ENCODE measurements around the gene ST3GAL6. TPM values are rescaled to one million over a fixed set of nuclear protein-coding genes. Genes with fewer than 3 reads are reported as not detected.

ST3GAL6 gene
- polyA plus RNA-seq, 1 donor = 100 TPM

DNA sequence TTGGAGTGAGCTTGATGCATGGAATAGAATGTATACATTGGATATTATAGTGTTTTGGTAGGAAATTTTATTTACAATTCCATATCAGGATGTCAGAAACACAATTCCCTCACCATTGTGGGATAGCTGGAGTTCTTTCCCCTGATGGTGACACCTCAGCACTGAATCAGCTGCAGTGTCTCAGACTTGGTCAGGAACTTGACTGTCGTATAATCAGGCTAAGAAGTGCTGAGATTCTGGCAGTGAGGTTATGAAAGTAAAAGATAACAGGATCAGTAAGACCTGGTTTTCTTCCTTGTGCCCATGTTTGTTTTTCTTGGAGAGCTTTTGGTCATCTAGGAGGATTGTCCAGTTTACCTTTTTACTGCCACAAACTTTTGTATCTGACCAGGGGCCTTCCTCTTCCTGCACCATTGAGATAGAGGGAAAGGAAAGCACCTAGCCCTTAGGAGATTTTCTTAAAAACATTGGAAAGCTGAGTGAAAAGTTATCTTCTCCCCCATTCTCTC lies 27.3 kb upstream of the ST3GAL6 start:
- DNase-seq = no peak

DNA sequence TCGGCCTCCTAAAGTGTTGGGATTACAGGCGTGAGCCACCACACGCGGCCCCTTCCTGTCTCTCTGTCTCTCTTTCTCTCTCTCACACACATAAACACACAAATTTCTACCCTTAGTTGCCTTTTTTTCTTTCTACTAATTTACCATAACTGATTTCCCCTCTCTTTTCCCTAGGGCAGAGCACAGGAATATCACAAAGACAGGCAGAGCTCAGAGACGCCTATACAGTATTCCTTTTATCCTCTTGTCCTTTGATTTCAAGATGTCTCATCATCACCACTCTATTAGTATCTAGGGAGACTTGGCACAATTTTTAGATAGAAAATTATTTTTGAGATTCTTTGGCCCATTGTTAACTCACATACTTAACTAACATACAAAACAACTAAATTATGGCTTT lies 25.8 kb upstream of the ST3GAL6 start:
- DNase-seq = no peak

DNA sequence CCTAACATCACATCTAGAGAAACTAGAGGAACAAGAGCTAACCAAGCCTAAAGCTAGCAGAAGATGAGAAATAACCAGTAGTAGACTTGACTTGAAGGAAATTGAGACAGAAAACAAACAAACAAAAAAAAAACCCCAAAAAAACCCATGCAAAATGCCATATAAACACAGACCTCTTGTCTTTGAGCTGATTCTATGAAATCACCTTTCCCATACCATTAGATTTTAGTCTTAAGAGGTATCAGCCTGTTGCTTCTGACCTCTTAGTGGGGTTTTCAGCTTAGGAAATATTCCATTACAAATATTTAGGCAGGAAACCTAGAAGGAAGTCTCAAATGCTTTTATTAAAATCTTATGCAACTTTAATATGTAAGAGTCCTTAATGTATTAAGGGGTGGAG lies 23.9 kb upstream of the ST3GAL6 start:
- DNase-seq = no peak

DNA sequence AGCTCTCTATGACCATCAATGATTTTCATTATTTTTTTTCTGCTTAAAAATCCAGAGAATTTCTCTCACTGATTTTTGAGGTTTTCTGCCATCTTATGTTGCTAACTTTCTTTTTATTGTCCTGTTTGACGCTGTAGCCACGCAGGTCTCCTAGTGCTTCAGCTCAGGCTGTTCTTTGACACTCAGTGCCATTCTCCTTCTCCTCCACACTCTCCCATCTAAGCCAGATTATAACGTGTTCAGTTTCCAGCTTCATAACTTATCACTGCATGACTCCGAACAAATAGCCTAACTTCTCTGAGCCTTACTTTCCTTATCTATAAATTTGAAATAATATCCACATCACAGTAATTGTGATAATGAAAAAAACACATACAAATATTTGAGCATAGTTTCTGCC lies 22.8 kb upstream of the ST3GAL6 start:
- no peak for DNase-seq

DNA sequence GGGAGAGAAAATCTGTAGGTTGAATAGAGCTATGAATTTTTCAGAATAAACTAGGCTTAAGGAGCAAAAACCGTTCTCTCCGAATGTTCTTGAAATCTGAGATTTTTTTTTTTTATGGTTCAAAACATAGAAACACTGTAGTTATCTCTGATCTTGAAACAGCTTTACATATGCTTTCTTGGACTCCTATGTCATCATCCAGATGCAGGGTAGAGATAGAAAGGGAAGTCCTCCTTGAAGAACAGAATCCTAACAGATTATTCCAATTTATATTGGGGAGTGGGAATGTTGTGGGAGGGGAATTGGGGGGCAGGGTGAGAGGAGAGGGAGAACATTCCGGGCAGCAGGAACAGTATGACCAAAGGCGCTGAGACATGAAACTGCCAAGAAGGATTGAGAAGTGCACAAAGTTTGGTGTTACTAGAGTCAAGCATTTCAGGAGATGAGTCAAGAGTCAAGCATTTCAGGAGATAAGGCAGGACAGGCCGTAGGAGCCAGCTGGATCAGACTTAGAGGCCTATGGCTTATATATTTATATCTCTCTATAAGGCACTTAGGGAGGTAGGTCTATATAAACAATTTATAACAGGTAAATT lies 21.9 kb upstream of the ST3GAL6 start:
- no peak for DNase-seq

DNA sequence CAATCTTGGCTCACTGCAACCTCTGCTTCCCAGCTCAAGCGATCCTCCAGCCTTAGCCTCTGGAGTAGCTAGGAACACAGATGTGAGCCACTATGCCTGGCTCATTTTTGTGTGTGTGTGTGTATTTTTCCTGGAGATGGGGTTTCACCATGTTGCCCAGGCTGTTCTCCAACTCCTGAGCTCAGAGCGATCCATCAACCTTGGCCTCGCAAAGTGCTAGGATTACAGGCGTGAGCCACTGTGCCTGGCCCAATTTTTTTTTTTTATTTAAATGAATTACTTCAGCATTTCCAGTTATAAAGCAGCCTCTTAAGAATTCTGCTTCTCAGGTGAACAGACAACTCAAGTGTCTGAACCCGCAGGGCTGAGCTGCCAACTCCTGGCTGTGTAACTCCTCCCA lies 20.1 kb upstream of the ST3GAL6 start:
- no peak for DNase-seq

DNA sequence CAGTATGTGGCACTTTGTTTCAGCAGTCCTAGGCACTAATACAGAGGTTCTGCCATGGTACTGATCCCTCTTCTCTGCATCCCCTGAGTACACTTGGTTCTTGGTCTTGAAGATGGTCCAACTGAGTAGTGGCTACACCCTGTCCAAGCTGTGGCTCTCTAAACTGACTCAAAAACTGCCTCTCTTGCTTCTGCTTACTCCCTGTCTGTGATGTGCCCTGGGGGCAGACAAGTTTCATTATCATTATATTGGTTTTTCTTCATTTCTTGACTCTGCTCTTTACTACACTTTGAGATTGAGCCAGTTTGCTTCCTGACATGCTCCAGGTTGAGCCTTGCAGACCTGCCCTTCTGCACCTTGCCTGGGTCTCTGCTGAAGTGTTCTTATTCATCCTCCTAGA lies 18.9 kb upstream of the ST3GAL6 start:
- DNase-seq = no peak

DNA sequence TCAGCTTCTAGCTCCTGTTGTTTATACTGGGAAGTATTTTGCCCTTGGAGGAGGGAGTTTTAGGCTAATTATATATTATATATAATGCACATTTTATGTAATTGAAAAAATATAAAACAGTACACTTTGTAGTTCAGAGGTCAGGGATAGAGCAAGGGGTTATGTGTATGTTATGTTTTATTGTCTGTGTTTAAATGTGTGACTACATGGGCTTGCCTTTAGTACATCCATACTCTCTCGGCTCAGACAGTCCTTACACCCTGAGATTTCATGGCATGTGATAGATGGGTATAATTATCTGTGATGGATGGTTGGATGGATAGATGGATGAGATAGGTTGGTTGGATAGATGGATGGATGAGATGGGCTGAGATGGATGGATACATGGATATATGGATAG lies 17.4 kb upstream of the ST3GAL6 start:
- no peak for DNase-seq

DNA sequence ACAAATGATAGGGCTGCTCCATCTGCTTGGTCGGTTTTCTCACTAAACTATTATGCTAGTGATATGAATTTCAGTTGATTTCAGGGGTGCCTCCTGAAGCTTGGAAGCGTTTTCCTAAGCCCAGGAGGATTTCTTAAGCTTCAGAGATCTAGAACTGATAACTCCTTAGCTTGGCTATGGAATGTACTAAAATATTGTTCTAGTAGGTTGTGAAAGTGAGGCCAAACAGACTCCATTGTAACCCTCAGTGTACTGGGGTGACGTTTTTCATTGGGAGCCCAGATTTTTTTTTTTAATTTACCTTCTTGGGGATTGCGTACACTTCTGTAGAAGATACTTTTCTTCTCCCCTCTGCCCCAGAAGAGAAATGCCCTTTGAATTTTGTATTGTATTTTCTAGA lies 17.0 kb upstream of the ST3GAL6 start:
- DNase-seq = no peak

DNA sequence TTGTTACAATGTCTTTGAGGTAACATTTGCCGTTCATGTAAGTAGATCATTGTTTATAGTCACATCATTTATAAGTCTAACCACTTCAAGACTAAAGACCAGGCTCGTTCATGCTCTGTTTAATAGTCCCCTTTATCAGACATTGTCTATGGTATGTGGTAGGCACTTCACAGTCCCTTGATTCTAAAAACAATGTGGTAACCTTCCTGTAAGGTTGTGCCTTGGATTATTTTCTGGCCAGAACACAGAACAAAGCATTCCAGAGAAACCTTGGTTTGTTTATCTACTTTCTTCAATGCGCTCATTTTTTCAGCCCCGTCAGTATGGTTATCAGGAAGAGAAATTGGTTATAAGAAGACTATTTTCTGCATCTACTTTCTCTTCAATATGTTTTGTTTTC lies 16.3 kb upstream of the ST3GAL6 start:
- no peak for DNase-seq

DNA sequence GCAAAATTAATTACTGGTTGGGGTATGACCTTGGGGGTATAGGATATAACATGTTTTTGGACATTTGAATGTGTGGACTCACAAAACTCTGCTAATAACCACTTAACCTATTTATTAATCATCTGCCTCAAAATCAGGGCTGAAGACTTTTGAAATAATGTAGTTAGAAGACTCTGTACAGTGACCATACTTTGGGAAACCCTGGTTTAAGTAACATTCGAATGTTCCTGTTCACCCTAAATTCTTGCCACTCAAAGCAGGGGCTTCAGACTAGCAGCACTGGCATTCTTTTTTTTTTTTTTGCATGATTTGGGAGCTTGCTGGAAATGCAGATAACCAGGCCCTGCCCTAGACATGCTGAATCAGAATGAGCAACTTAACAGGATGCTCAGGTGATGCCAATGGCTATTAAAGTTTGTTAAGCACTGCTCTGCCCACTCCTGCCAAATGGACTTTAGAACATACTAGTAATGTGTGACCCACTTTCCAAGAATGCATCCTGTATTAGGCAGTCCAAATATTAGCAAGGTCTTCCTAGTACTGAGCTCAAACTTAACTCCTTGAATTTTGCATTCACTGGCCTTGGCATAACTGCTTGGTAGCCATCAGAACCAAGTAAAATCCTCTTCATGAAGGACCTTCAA lies 12.7 kb upstream of the ST3GAL6 start:
- no peak for DNase-seq

DNA sequence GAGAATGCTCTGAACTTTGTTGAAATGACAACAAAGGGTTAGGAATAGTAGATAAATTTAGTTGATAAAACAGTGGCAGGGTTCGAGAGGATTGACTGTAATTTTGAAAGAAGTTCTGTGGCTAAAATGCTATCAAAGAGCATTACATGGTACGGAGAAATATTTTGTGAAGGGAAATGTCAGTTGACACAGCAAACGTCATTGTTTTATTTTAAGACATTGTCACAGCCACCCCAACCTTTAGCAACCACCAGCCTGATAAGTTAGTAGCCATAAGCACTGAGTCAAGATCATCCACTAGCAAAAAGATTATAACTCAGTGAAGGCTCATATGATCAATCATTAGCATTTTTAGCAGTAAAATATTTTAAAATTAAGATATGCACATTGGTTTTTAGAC lies 8.7 kb upstream of the ST3GAL6 start:
- DNase-seq = no peak

DNA sequence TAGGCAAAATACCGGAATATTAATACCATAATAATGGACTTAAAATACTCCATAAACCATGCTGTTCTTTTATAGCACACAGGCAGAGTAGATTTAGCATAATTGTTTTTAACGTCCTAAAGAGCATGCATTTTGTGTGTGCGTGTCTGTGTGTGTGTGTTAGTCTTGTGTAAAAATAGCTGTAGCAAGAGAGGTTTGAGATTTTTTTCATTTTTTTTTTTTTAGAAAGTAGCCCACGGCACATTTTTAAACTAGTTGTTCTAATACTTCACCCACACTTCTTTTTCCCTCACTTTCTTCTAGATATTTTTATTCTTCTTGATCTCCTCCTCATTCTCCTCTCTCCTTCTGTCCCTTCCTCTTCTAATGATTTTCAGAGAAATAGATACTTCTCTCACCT lies 7.5 kb upstream of the ST3GAL6 start:
- DNase-seq = no peak

DNA sequence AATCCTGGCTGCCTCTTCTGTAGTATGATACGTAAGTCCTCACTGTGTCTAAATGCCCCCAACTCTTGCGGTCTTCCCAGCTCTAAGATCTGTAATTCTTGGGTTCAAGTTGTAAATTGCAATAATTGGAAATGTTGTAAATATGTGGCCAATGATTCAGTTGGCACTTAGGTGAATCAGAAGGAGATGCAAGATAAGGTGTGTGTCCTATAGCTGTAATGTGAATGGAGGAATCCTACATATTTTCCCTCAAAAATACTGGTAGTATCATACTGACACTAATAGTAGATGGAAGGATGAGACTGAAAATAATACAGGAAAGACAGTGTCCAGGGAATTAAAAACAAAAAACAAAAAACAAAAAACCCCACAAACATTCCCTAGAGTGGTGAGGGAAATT lies 3.5 kb upstream of the ST3GAL6 start:
- no peak for DNase-seq

DNA sequence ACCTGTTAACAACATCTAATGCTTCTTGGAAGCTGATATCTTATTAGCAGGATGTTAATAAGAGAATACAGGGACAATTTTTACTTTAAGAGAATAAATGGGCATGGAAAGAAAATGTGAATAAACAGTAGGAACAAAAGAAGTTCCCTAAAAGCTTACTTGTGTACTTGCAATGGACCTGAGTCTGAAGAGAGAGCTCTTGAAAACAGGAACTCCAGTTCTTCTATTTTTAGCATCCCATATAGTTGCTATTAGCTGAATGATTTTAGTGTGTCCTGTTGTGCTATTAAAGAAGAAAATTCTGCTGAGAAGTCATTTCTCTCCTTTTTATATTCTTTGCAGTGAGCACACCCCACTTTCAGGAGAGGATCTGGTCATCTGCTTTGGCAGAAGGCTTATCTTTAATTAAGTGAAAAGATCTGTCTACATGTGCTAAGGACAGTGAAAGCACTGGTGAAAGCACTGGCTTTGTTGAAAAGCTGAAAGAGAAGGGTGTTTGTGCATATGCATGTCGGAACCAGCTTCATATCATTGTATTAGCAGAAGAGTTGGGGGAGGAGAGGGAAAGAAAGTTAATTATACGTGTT lies 1.4 kb upstream of the ST3GAL6 start:
- DNase-seq = no peak

DNA sequence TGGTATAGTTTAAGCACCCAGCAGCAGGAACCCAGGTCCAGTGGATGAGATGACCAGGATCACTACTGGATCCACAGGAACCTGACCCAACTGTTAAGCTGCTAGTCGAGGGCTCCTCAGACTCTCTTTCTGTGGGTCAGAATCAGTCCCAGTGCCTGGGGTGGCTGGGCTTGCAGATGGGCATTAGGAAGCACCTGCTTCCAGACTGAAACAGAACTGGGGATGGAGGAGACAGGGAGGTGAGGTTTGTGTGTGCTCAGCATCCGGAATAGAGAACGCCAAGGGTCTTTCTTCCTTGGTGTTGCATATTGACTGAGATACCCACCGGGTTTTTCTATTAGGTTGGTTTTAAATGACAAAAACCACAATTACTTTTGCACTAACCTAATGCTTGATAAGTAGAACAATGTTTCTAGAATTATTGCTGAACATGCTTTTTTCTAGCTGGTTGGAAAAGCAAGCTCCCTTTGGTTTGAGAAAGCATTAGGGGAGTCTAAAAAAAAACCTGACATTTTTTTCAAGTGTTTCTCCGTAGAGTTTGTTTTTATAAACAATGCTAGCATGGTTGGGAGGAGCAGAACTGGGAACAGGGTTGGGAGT lies 779 bp downstream of the ST3GAL6 start:
- no peak for DNase-seq

DNA sequence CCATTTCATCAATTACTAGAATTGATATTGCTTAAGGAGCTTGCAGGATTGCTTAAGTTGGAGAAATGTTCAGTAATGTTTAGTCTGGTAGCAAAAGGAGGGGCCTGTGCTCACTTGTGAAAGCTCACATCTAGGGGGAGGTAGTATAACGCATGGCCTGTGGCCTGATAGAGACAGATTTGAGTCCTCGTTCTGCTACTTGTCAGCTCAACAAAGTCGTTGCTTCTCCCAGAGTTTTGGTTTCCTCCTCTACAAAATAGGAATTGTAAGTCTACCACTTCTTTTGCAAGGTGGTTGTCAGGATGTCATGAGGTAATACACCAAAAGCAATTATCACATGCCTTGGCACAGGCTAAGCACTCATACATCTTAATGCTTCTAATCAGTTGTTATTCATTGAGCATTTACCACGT lies 1.3 kb downstream of the ST3GAL6 start:
- DNase-seq = no peak

DNA sequence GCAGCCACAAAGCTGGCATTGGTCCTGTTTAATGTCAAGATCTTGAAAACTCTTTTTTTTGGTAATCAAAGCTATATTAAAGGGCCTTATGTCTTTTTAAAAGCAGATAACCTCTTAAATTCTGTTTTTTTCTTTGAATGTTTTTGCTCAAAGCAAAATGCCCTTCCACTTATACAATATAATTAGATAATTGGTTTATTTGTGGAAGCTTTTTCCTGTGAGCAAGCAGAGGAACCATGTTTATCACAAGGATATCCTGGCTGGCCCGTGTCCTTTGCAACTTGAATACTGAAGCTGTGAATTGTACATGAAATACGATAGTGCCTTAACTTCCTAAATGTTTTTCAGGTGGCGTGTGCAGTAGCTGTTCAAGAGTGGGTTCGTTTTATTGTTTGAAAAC lies 2.6 kb downstream of the ST3GAL6 start:
- no peak for DNase-seq

DNA sequence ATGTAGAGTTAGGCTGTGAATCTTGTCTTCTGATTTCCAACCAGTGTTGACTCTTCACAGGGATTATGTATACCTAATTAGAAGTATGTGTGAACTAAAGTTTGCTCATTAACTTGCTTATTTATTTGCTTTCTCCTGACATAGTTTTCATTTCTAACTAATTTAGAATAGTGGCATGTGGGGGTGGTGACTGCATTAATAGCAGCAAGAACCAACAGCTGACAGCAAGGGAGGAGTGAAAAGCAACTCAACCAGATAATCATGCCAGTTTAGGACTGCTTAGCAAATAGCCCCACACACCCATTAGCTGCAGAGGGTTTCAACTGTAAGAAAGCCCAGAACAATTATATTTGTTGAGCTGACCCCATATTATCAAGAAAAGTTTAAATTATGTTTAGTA lies 3.8 kb downstream of the ST3GAL6 start:
- DNase-seq = no peak

DNA sequence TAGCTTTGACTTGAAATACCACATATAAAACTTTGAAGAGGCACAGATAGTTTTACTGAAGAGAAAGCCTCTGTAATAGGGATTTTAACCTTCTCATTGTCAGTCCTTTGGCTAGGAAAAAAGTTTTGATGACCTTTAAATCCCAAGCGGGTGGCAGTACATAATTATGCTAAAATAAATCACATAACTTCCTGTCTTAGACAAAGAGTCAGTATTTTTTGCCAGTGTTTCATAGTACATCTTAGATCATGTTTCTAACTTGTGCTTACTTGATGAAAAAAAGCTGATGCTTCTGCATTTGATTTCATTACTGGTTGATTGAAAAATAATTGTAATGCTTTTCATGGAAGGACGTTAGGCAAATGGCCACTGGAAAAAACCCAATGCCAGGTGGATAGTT lies 5.8 kb downstream of the ST3GAL6 start:
- no peak for DNase-seq

DNA sequence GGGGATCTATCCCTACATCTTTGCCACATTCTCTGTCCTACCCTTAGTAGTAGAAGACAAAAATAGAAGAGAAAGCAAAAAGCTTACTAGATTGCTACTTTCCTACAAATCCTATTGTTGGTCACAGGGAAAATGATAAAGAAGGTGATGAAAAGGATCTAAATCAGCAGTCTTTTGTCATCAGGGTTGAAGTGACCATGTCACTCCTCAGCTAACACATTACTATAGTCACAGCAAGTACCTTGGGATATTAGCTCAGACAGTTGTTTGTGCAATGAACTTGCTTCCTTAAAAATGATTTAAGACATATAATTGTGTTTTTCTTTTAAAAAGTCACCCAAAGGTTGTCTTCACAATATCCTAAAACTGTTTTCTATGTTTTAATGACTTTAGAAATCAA lies 6.3 kb downstream of the ST3GAL6 start:
- DNase-seq = no peak

DNA sequence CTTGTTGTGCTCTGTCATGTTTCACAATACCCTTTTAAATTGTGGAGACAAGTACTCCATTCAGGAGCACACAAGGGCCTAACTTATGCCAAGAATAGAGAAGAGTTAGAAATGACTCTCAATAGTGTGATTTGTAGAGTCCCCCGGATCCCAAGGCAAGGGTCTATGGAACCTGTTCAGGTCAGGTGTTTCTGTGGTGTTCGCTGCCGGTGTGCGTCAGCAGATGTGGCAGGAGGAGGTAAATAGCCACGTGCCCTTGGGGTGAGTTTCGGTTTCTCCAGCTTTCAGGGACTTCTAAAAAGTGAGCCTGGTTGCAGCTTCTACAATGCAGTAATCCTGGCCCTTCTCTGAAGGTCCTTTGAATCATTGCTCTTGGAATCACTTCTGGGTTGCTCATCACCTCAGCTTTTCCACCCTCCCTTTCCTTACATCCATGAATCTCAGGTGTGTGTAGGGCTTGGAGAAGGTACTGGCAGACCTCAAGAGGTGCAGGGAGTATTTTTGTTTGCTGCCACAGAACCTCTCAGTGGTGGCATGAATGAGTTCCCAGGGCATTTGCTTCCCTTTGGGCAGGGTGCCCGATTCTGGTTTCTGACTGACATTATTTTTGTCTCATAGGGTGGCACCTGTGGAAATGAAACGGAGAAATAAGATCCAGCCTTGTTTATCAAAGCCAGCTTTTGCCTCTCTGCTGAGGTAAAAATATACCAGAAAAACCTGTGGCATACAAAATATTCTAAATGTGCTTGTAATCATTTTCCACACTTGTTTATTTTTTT lies 7.3 kb downstream of the ST3GAL6 start:
- no peak for DNase-seq

DNA sequence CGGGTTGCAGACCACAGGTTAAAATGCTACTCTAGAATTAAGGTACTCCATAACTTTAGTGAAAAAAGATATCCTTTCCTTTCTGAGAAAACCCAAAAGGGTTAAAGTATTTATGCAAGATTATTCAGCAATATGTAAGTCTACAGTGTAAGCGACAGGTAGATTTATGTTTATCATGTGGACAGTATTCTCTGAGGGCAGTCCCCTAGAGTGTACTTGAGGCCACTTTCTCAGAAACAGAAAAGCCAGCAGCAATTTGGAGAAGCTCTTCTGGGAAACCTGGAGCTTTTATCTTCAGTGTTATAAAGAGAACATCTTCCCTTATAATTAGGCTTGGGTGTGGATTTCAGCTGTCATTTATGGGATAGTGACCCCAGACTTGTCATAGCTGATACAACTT lies 8.9 kb downstream of the ST3GAL6 start:
- DNase-seq = no peak

All from left kidney (tissue), 2 donors.